Measurements from ENCODE around the gene MICB.
A peak's percentile ranks its signal among the peaks of the same experiment; 100 is the strongest.

The MICB gene

DNA sequence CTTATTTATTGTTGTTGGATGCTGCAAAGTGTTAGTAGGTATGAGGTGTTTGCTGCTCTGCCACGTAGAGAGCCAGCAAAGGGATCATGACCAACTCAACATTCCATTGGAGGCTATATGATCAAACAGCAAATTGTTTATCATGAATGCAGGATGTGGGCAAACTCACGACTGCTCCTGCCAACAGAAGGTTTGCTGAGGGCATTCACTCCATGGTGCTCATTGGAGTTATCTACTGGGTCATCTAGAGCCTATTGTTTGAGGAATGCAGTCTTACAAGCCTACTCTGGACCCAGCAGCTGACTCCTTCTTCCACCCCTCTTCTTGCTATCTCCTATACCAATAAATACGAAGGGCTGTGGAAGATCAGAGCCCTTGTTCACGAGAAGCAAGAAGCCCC lies 12.1 kb downstream of the MICB start:
- no peak for DNase-seq

DNA sequence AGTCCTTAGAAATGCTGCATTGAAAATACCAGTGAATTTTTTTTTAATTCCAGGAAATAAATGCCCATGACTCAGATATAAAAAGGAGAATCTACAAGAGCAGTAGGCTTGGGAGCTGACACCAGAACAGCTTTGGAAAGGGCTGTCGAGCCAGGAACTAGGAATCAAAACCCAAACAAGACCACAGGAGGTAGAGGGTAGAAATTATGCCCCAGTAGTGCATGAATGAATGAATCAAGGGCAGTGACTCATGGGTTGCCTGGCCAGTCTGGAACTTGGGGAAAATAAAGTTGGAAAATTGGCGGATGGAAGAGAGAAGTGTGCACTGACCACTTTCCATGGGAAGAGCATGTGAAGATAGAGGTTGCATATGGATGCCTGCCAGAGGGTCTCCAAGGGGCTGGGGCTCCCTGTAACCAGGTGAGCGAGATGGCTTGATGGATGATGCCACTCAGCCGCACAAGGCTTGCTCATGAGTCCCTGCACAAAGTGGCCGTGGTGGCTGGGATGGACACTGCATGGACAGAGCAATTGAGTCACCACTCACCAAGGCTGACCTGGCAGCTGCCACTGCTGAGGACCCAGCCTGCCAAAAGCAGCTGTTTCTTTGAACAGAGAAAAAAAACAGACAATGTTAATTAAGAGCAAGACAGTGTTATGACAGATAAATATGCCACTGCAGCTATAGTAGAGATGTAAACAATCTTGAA lies 15.7 kb downstream of the MICB start:
- no peak for DNase-seq

DNA sequence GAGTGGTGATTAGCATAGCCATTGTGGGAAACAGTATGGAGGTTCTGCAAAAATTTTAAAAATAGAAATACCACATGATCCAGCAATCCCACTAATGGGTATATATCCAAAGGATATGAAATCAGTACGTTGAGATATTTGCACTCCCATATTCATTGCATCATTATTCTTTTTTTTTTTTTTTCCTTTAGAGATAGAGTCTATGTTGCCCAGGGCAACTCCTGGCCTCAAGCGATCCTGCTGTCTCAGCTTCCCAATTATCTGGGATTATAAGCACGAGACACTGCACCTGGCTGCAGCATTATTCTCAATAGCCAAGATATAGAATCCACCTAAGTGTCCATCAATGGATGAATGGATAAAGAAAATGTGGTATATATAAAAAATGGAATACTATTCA lies 23.9 kb downstream of the MICB start:
- no peak for DNase-seq

DNA sequence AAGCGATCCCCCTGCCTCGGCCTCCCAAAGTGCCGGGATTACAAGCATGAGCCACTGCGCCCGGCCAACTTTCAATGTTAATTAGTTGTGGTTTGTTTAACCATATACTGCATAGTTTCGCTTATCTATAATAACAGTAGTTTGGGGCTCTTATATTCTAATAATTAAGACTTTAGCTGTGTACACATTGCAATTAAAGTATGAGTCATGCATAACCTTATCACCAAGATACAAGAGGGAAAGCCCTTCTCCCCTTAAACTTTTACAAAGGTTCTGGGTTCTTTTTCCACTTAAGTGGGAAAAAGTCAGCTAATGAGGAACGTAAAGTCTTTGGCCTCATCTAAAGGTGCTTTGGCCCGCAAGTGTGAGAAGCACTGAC lies 27.6 kb downstream of the MICB start:
- DNase-seq: no peak

DNA sequence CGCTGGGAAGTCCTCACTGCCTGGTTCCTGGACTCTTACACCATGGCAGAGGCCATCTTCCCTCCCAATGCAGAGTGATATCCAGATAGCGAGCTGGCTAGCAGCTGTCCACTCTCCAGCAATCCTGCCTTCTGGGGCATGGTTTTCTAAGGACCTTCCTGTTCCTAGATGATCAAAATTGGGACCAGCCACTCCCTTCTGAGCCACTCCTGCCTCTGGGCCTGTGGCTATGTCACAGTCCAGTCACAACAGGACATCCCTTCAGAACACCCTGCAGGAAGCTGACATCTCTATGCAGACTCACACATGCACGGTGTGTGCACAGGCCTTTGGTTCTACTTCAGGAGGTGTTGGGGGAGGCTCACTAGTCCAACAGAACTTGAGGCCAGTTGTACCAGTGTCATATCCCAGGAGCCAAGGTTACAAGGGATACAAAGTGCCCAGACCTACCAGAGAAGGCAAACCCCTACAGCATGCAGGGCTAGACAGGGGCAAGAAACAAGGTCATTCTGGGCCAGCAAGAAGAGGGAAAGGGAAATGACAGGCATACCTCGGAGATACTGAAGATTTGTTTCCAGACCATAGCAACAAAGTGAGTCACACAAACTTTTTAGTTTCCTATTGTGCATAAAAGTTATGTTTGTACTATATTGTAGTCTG lies 28.1 kb downstream of the MICB start:
- no peak for DNase-seq

DNA sequence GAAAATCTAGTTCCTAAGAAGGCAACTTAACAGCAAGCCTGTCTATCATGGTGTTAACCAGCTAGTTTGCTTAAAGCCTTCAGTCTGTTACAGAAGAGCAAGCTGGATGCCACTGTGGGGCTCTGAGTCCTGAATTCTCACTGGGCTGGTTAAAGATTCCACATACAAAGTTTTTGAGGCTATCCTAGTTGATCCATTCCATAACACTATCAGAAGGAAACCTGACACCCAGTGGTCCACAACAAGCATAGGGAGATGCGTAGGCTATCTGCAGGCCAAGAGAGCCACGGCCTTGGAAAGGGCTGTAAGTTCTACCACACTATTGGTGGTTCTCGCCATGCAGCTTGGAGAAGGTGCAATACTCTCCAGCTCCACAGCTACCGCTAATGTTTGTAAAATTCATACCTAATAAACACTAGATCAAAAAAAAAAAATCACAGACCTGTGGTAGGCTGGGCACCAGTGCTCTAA lies 30.4 kb downstream of the MICB start:
- DNase-seq: no peak

DNA sequence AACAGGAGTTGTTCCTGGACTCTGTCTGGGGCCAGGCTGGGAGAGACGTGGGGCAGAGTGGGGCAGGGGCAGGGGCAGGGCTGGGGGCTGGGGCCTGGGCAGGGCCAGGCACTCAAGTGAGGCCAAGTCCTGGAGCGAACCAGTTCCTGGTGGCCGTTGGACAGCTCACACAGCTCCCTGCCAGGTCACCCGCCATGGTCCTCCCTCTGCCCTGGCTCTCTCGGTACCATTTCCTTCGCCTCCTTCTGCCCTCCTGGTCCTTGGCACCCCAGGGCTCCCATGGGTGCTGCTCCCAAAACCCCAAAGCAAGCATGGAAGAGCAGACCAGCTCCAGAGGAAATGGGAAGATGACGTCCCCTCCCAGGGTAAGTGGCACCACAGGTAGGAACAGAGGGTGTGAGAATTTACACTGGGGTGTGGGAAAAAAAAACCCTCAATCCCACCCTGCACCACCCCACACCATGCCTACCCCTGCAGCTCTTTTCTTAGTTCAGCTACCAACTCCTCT lies 30.9 kb downstream of the MICB start, which contains the start of gene MCCD1:
MCCD1 (plus strand) TSS at position 142 of the 508 bp plus-strand sequence; CDS start at position 195, 53 bp downstream.
- no peak for DNase-seq

DNA sequence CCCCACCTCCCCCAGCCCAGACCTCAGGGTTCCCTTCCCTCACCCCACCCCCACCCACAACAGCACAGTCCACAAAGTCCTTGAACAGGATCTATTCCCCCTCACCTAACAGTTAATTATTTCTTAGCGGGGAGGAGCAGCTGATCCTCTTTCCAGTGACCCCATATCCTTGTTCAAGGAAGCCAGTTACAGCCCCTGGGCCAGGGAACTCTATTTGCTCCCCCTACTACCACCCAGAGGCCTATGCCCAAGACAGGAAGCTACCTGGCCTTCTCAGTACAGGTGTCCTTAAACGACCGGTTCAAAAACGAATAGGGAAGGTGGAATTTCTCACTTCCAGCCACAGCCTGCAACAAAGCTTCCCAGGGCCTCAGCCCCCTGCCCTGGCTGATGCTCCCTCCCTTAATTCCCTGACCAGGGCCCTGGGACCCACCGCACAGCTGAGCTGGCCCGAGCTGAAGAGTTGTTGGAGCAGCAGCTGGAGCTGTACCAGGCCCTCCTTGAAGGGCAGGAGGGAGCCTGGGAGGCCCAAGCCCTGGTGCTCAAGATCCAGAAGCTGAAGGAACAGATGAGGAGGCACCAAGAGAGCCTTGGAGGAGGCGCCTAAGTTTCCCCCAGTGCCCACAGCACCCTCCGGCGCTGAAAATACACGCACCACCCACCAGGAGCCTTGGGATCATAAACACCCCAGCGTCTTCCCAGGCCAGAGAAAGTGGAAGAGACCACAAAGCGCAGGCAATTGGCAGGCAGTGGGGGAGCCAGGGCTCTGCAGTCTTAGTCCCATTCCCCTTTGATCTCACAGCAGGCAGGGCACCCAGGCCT lies 31.6 kb downstream of the MICB start:
- DNase-seq: no peak

DNA sequence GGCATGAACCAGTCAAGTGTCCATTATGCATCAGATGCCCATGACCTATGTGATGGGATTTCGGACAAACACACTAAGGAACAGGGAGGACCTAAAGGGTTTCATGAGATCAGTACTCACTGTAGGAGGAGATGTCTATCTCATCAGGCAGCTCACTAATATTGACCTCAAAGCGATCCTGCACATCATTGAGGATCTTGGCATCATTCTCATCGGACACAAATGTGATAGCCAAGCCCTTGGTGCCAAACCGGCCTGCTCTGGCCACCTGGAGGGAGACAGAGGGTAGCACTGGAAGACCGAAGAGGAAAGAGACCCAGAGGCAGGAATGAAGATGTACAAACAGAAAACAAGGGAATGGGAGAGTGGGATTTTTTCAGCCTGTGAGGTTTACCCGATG lies 32.7 kb downstream of the MICB start:
- no peak for DNase-seq

DNA sequence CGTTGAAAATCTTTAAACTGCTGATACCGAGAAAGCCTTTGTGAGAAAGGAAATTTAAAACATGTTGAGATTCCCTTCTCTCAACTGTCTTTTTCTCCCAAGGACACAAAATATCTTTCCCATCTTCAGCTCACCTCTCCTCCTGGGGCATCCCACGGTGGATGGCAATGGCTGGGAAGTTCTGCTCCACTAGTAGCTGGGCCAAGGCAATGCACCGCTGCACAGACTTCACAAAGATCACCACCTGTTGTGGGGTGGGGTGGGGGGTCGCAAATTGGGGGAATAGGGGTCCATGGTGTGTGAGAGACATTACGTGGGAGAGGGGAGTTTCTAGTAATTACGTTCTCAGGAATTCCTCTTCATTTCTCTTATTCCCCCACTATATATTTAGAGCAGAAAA lies 33.2 kb downstream of the MICB start:
- DNase-seq: no peak

DNA sequence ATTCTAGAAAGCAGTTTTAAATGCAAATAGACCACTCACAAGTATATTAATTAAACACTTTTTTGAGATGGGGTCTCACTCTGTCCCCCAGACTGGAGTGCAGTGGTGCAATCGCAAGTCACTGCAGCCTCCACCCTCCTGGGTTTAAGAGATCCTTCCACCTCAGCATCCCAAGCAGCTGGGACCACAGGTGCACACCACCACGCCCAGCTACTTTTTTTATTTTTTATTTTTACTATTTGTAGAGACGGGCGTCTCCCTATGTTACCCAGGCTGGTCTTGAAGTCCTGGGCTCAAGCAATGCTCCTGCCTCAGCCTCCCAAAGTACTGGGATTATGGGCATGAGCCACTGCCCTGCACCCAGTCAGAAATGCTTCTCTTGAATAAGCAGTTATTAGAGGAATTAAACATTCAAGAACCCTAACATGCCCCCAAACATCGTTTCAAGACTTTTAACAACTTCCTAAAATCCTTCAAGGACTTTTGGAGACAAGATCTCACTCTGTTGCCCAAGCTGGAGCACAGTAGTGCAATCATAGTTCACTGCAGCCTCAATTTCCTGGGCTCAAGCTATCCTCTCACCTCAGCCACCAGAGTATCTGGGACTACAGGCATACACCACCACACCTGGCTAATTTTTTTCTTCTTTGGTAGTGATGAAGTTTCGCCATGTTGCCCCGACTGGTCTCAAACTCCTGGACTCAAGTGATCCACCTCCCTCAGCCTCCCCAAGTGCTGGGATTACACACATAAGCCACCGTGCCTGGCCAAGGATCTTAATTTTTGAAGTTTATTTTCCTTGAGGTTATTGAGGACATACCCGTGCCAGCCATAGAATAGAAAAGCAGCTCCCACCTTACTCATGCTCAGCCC lies 34.1 kb downstream of the MICB start:
- DNase-seq: no peak

DNA sequence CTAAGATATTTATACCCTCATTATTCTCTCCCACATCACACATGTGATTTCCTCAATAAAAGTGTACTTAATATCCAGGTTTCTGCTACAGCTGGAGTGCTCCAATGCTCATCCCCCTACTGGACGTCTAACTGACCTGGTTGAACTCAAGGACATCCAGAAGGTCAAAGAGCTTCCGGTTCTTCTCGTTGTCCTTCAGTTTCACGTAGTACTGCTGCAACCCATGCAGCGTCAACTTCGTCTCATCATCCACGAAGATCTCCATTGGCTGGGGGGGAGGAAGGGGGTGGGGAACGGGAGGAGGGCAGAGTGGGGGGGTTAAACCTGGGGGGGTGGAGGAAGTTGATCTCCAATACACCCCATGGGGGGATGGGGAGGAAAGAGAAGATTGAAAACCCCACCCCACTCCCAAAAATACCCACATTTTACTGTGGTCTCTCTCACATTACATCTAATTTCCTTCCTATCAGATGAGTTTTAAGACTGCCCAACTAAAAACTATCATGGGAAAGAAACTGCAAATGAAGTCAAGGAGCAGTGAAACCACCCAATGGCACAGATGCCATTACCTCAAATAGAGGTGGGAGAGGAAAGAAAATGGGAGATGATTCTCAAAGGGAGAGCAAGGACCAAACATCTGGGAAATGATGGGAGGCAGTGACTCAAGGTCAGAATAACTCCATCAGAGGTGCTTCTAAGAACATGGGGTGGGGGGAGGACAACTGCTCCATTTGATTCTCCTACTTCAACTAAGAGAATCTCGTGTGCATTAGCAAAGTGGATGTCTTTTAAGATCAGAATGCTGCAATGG lies 34.9 kb downstream of the MICB start:
- no peak for DNase-seq

DNA sequence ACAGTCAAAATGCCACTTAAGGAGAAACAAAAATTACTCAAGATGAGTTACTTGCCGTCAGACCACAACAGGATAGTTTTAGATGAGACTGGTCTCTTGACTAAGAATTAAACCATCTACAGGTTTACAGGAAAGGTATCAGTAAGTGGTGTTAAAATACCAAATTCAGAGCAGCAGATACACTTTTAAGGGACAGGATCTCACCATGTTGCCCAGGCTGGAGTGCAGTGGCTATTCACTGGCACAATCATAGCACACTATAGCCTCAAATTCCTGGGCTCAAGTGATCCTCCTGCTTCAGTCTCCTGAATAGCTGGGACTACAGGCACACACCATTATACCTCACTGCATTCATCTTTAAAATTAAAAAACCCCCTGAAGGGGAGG lies 35.5 kb downstream of the MICB start:
- DNase-seq: no peak

DNA sequence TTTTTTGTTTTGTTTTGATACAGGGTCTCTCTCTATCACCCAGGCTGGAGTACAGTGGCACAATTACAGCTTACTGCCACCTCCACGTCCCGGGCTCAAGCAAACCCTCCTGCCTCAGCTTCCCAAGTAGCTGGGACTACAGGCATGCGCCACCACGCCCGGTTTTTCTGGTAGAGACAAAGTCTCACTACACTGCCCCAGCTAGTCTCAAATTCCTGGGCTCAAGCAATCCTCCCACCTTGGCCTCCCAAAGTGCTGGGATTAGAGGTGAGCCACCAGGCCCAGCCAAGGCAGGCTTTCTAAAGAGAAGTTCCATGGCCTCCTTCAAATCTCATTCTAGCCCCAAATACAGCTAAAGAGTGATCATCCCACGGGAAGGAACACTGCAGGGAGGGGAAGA lies 36.1 kb downstream of the MICB start:
- no peak for DNase-seq

DNA sequence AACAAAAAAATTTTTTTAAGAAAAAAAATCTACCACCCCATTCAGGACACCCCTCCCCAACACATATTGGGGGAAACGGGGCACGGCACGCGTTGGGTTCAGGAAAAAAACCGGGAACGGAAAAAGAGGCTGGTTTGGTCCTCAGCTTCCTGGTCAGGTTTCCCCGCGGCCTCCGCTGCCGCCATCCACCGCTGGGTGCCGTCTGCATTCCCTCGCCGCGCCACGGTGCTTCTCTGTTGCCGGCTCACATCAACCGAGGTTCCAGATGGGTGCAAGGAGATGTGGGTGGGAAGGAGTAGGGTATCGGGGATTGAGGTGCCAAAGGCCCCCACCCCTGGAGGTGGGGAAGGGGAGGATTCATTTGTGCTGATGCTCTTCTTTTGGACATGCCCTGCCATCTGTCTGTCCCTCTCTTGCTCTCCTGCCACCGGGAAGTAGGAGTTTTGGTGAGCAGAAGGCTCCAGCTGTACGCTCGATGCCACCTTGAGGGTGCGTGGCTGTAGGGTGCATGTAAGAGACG lies 36.6 kb downstream of the MICB start:
- DNase-seq: no peak

DNA sequence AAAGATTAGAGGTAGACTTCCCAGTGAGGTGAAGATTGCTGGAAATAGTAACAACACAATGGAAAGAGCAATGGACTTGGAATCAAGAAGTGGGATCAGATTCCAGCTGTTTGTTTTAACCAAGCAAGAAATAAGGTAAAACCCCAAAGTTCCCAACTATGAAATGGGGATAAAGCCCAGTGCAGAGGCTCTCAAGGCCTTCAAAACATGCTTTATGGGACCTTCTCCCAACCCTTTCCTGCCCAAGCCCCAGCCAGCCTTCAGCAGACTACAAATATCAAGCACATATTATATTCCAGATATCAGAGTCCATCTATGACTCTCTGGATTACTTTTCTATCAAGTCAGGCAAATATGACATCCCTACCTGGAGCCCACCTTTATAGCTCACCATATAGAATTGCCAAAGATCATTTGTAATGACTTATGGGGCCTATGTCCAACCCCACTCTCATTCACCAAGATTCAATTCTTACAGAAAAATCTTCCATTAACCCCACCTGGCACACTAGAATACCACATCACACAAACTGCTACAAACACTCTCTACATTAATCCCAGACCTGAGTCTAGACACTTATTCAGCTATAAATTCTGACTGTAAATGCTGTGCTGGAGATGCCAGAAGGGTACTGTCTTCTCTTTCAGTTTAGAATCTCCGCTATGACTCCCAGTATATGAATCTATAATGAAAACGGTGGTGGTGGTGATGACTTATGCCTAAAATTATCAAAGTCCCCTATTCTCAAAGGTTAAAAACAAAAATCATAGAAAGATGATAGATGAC lies 37.8 kb downstream of the MICB start:
- no peak for DNase-seq

DNA sequence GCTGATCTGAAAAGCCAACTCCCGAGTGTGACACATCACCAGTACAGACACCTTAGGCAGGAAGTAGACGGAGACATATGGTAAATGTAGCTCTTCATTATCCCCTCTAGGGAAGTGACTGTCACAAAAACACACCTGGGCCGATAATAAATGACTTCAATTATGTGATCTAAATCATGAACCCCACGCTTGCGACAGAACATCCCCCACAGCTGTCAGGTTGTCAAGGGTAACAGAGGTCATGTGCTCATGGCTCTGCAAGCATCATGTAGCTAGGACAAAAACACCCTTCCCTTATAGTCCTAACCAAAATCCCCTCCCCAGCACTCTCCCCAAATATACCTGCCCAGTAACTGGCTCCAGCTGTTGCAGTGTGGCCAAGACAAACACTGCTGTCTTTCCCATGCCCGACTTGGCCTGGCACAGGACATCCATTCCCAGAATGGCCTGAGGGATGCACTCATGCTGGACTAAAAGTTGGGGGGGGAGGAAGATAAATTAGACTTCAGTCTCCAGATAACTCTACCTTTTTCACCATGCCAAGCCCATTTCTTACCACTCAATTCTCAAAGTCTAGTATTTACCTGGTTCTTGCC lies 41.0 kb downstream of the MICB start:
- no peak for DNase-seq

DNA sequence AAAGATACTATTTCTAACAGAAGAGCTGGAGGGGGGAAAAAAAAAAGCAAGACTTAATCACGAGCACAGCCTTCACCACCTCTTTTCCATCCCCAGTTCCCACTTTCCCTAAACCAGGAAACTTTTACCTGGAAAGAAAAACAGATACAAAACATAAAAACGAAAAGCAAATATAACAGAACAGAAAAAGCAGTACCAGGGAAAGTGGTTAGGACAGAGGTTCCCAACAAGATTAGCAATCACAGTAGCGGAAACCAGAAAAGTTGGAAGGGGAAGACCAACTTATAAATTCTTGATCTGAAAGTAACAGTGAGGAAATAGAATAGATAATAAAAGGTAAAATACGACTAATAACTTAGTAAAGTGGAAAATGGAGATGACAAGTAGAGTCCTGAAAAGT lies 42.7 kb downstream of the MICB start:
- no peak for DNase-seq

DNA sequence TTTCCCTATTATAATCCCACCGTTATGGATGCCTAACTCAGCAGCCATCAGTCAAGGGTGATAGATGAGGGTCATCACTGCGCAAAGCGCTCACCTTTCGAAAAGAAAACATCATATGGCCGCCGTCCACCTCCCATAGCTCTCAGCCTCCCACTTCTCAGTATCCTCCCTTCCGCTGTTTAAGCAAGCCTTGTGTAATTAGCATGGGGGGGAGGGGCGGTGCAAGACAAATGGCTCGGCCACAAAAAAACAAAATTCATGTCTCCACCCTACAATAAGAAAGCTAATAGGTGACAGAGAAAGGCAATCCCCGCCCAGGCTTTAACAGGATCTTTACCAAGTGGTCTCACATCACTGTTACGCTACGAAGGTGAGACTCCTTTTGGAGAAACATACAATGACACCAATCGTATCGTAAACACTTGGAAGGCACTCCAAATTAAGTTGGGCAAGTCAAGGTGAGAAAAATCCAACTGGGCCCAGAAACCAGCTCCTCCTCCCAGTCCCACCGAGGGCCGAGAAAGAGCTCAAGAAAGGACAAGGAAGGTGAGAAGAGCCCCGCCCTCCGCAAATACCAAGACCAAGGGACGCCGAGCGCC lies 43.2 kb downstream of the MICB start:
- peak; percentile 75 for DNase-seq

All from activated CD4-positive, alpha-beta T cell treated with anti-CD3 and anti-CD28 coated beads for 48 hours (primary cell).